ENCODE results near the gene TMEM72. TPM values are rescaled to one million over a fixed set of nuclear protein-coding genes. Genes with fewer than 3 reads are reported as not detected.

Gene TMEM72
- total and polyA plus RNA-seq, 2 of the 13 experiments (the other 11 are each of a cell fraction or from before 2014, with no cell fraction given) = 0.04 TPM; not detected in 1

DNA sequence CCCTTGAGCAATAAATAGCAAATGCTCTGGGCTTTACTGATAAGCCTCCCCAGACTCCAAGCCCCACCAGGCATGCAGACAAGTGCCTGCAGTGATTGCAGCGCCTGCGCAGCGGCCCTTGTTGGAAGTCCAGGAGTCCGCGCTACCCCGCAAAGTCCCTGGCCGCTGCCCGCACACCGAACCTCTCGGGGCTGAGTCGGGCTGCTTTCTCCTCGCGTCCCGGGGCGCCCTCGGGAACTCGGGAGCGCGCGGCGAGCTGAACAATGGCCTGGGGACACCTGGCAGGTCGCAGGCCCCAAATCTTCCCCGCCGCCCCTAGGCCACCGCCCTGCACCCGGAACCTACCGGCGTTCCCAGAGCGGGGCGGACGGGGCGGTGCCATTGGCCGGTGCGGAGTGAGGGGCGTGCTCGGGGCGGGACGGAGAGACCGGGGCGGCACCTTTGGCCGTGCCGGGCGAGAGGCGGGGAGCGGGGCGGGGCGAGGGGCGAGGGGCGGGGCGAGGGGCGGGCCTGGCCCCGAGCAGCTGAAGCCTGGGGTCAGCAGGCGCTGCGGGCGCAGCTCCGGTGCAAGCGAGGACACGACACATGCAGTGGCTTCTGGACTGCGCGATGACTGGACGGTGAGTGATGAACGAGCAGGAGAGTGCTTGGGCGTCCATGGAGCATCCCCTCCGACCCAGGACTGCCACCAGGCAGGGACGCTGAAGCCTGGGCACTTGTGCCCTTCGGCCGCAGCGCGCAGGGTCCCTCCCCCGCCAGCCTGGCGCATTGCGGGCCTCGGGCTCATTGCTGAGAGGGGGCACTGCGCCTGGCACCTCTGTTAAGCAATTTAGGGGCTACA lies 48.3 kb downstream of the TMEM72 start, which contains the start of gene RASSF4 (continued):
- TF ChIP-seq, protein P1, sequence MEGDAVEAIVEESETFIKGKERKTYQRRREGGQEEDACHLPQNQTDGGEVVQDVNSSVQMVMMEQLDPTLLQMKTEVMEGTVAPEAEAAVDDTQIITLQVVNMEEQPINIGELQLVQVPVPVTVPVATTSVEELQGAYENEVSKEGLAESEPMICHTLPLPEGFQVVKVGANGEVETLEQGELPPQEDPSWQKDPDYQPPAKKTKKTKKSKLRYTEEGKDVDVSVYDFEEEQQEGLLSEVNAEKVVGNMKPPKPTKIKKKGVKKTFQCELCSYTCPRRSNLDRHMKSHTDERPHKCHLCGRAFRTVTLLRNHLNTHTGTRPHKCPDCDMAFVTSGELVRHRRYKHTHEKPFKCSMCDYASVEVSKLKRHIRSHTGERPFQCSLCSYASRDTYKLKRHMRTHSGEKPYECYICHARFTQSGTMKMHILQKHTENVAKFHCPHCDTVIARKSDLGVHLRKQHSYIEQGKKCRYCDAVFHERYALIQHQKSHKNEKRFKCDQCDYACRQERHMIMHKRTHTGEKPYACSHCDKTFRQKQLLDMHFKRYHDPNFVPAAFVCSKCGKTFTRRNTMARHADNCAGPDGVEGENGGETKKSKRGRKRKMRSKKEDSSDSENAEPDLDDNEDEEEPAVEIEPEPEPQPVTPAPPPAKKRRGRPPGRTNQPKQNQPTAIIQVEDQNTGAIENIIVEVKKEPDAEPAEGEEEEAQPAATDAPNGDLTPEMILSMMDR (CRISPR knock-in tag; IDR thresholded peaks at IDR 0.05) = no peak
- TF ChIP-seq ZNF883 (CRISPR knock-in tag; IDR thresholded peaks at IDR 0.05; ENCODE audit: not compliant biosample characterization) (peak; percentile 72), ZNF512 (CRISPR knock-in tag; IDR thresholded peaks at IDR 0.05) (no peak), CBX2 (IDR thresholded peaks at IDR 0.05; ENCODE audit: low read depth, low read length) (no peak), CBX2 (CRISPR knock-in tag; IDR thresholded peaks at IDR 0.05; ENCODE audit: low read depth) (no peak), RFXANK (CRISPR knock-in tag; IDR thresholded peaks at IDR 0.05) (no peak), ZBTB34 (CRISPR knock-in tag; IDR thresholded peaks at IDR 0.05) (no peak), HNF1A (IDR thresholded peaks at IDR 0.05; ENCODE audit: low read depth) (no peak), HNF1A (CRISPR knock-in tag; IDR thresholded peaks at IDR 0.05; ENCODE audit: borderline replicate concordance) (peak; percentile 59; the same call in 1 of the 2 replicates), ZNF335 (CRISPR knock-in tag; IDR thresholded peaks at IDR 0.05) (peak; percentile 52), TRAFD1 (CRISPR knock-in tag; IDR thresholded peaks at IDR 0.05; ENCODE audit: borderline replicate concordance) (peak; percentile 80; the same call in 1 of the 2 replicates), PLRG1 (conservative IDR thresholded peaks at IDR 0.05) (no peak), MTA1 (CRISPR knock-in tag; IDR thresholded peaks at IDR 0.05; ENCODE audit: borderline replicate concordance) (0 out of 2 replicates have a peak, but pooled peaks have one; percentile 18), HOXA7 (CRISPR knock-in tag; IDR thresholded peaks at IDR 0.05) (no peak), TFE3 (CRISPR knock-in tag; IDR thresholded peaks at IDR 0.05) (no peak), SMARCE1 (IDR thresholded peaks at IDR 0.05; ENCODE audit: borderline replicate concordance) (no peak)
